Naive thymus-derived CD4-positive, alpha-beta T cell (primary cell): ENCODE data around the gene ATP6V0E2. TPM values are rescaled to one million over a fixed set of nuclear protein-coding genes. Genes with fewer than 3 reads are reported as not detected.

Experiments used
- ATAC-seq: fragments of 150-1000 bp; cut with Tn5 transposase; 2 replicates; pipeline ENCODE4 v1.10.0; 2021; ENCODE audit warnings: mild to moderate bottlenecking, moderate library complexity
- CTCF ChIA-PET: fragments of 350-600 bp; sonication (Branson Sonifier 250); formaldehyde crosslinking; loops from one replicate; lab custom pipeline; 2021; ENCODE audit warnings: antibody characterized with exemption; lab: Charles Lee
- POLR2A ChIA-PET: fragments of 350-600 bp; sonication (Branson Sonifier 250); formaldehyde crosslinking; loops from one replicate; lab custom pipeline; 2021; ENCODE audit warnings: antibody characterized with exemption, inconsistent platforms; lab: Charles Lee
- DNase-seq, 9 donors: peaks; one replicate each; pipeline versions ENCODE4 v3.0.0 to v3.0.0-alpha.2; 2020 to 2022; ENCODE audit warnings: mixed read lengths in 1 of 9
- H3K27ac ChIP-seq: one replicate; pipeline ENCODE4 v1.7.0; 2013; ENCODE audit warnings: mild to moderate bottlenecking, low read depth, low read length, moderate library complexity
- H3K27me3 ChIP-seq, 2 donors: one replicate each; pipeline ENCODE4 v1.7.0; 2013; ENCODE audit warnings: low read length in 2 of 2, mild to moderate bottlenecking in 2 of 2, moderate library complexity in 2 of 2; ENCODE audit not compliant: control insufficient read depth in 2 of 2, insufficient read depth in 2 of 2
- H3K36me3 ChIP-seq, 3 experiments: 1 replicate in 2 of 3; 2 replicates in 1 of 3; pipeline ENCODE4 v1.7.0; 2013; ENCODE audit warnings: low read length in 3 of 3, mild to moderate bottlenecking in 3 of 3, moderate library complexity in 1 of 3; ENCODE audit not compliant: insufficient read depth in 3 of 3, control insufficient read depth in 2 of 3
- H3K4me1 ChIP-seq, 2 donors: one replicate each; pipeline ENCODE4 v1.7.0; 2013; ENCODE audit warnings: low read length in 2 of 2, mild to moderate bottlenecking in 2 of 2, moderate library complexity in 1 of 2; ENCODE audit not compliant: control insufficient read depth in 2 of 2, insufficient read depth in 2 of 2
- H3K4me3 ChIP-seq: 2 replicates; pipeline ENCODE4 v1.7.0; 2013; ENCODE audit warnings: mild to moderate bottlenecking, low read length
- H3K9me3 ChIP-seq, 3 experiments: 1 replicate in 2 of 3; 2 replicates in 1 of 3; pipeline ENCODE4 v1.7.0; 2013; ENCODE audit warnings: low read length in 3 of 3; ENCODE audit not compliant: control insufficient read depth in 2 of 3
- H3K27ac Mint-ChIP-seq, 9 donors: one replicate each; pipeline ENCODE4 v1.8.0; 2020 to 2022; ENCODE audit warnings: mixed read lengths in 9 of 9, mild to moderate bottlenecking in 8 of 9, moderate library complexity in 5 of 9, inconsistent platforms in 2 of 9
- H3K27me3 Mint-ChIP-seq, 5 donors: one replicate each; pipeline ENCODE4 v1.8.0; 2021 to 2022; ENCODE audit warnings: mixed read lengths in 5 of 5, mild to moderate bottlenecking in 1 of 5
- H3K36me3 Mint-ChIP-seq, 5 donors: one replicate each; pipeline ENCODE4 v1.8.0; 2020 to 2022; ENCODE audit warnings: mixed read lengths in 5 of 5, mild to moderate bottlenecking in 3 of 5, inconsistent platforms in 1 of 5
- H3K4me1 Mint-ChIP-seq, 7 donors: one replicate each; pipeline ENCODE4 v1.8.0; 2020 to 2022; ENCODE audit warnings: mixed read lengths in 7 of 7, mild to moderate bottlenecking in 3 of 7, inconsistent platforms in 1 of 7
- H3K4me3 Mint-ChIP-seq, 10 donors: one replicate each; pipeline ENCODE4 v1.8.0; 2020 to 2022; ENCODE audit warnings: mild to moderate bottlenecking in 10 of 10, mixed read lengths in 10 of 10, moderate library complexity in 6 of 10, inconsistent platforms in 2 of 10
- H3K9me3 Mint-ChIP-seq, 11 donors: one replicate each; pipeline ENCODE4 v1.8.0; 2020 to 2022; ENCODE audit warnings: mixed read lengths in 11 of 11, mild to moderate bottlenecking in 4 of 11, inconsistent platforms in 1 of 11, moderate library complexity in 1 of 11
- intact Hi-C, 2 donors: fragments of 100-400 bp; cut with micrococcal nuclease; formaldehyde crosslinking; loops; one replicate each; pipeline ENCODE4 v1.15.1; 2023
- polyA plus RNA-seq, 2 donors: library from polyadenylated mRNA; unstranded; fragments of 300-500 nt; fragmentation: Illumina TruSeq; gene quantifications; one replicate each; pipeline ENCODE4 v1.2.3, GENCODE V29; 2021
- total RNA-seq, 6 experiments: library from RNA in 5 of 6; stranded (reverse) in 5 of 6; gene quantifications; 1 replicate in 5 of 6; 2 replicates in 1 of 6; pipeline ENCODE4 v1.2.3 and lab custom pipeline; 2021 to 2026

ATP6V0E2 gene
- total and polyA plus RNA-seq, 7 experiments from 2014 or later = 32.7 to 240 (median 67.5) TPM

GRCh38 chr7:149875396-149875795 lies 1.6 kb downstream of the ATP6V0E2 start:
- no peaks in the 10 kb centered on the region for H3K27me3 ChIP-seq
- H3K36me3 Mint-ChIP-seq = peaks cover 0 to 12% (median 9%) of the 10 kb centered on the region in 5 donors
- POLR2A ChIA-PET = interaction anchor here (1.1 to 2.8 kb wide), 3 partner anchors 10 to 26 kb away, joined by 3 to 12 read pairs (median 3); no protein-coding TSS in a partner anchor
- no peaks in the 10 kb centered on the region for H3K9me3 ChIP-seq
- H3K4me3 Mint-ChIP-seq = peak overlapping the region; percentile 79 to 95 (median 90)
- H3K4me1 ChIP-seq = peaks cover 35 to 36% of the 10 kb centered on the region in 2 donors
- CTCF ChIA-PET = no interaction called here
- no peak for ATAC-seq
- DNase-seq = no peak
- intact Hi-C loops = no loop called here
- no peaks in the 10 kb centered on the region for H3K27me3 Mint-ChIP-seq
- H3K9me3 Mint-ChIP-seq = peaks cover 0 to 2% (median 0%) of the 10 kb centered on the region in 11 donors
- peak overlapping the region; percentile 9 for H3K27ac ChIP-seq
- peaks cover 0 to 34% (median 7%) of the 10 kb centered on the region in 3 experiments for H3K36me3 ChIP-seq
- peak overlapping the region; percentile 76 for H3K4me3 ChIP-seq
- peak overlapping the region in 7 of 9 donors; percentile 28 to 92 (median 56) for H3K27ac Mint-ChIP-seq
- H3K4me1 Mint-ChIP-seq = peaks cover 29 to 73% (median 61%) of the 10 kb centered on the region in 7 donors

- H3K4me1 ChIP-seq = peaks cover 10 to 11% of the 10 kb centered on the region in 2 donors
- H3K4me3 Mint-ChIP-seq = no peak overlapping the region
- H3K9me3 ChIP-seq = no peaks in the 10 kb centered on the region
- peaks cover 0 to 2% (median 0%) of the 10 kb centered on the region in 11 donors for H3K9me3 Mint-ChIP-seq
- intact Hi-C loops = no loop called here
- CTCF ChIA-PET = no interaction called here
- no peaks in the 10 kb centered on the region for H3K27me3 ChIP-seq
- H3K27ac ChIP-seq = no peak overlapping the region
- H3K36me3 ChIP-seq = peaks cover 0 to 44% (median 7%) of the 10 kb centered on the region in 3 experiments
- ATAC-seq (no peak), DNase-seq (no peak)
- H3K4me3 ChIP-seq = no peak overlapping the region
- POLR2A ChIA-PET = interaction anchor here (1.0 to 1.6 kb wide), 2 partner anchors 9 to 10 kb away, joined by 3 to 6 read pairs; no protein-coding TSS in a partner anchor
- peak overlapping the region in 6 of 9 donors; percentile 32 to 68 (median 48) for H3K27ac Mint-ChIP-seq
- no peaks in the 10 kb centered on the region for H3K27me3 Mint-ChIP-seq
- H3K4me1 Mint-ChIP-seq = peaks cover 20 to 62% (median 44%) of the 10 kb centered on the region in 7 donors
- peaks cover 0 to 12% (median 6%) of the 10 kb centered on the region in 5 donors for H3K36me3 Mint-ChIP-seq
These were observed 4.2 kb downstream of the ATP6V0E2 start for GRCh38 chr7:149877890-149878522.

- no peak for DNase-seq
- POLR2A ChIA-PET = interaction anchor here (1.6 kb wide), 1 partner anchor 10 kb away, joined by 6 read pairs; no protein-coding TSS in a partner anchor
- H3K27me3 ChIP-seq = no peaks in the 10 kb centered on the region
- H3K4me1 ChIP-seq = peaks cover 9 to 14% of the 10 kb centered on the region in 2 donors
- H3K27ac ChIP-seq = no peak overlapping the region
- Mint-ChIP-seq H3K27ac (peak overlapping the region in 1 of 9 donors; percentile 43), H3K27me3 (no peaks in the 10 kb centered on the region), H3K4me1 (peaks cover 24 to 65% (median 48%) of the 10 kb centered on the region in 7 donors), H3K4me3 (no peak overlapping the region), H3K36me3 (peaks cover 0 to 12% (median 6%) of the 10 kb centered on the region in 5 donors), H3K9me3 (peaks cover 0 to 2% (median 0%) of the 10 kb centered on the region in 11 donors)
- intact Hi-C loops = no loop called here
- CTCF ChIA-PET = no interaction called here
- no peaks in the 10 kb centered on the region for H3K9me3 ChIP-seq
- H3K36me3 ChIP-seq = peaks cover 0 to 44% (median 7%) of the 10 kb centered on the region in 3 experiments
- no peak overlapping the region for H3K4me3 ChIP-seq
- ATAC-seq = no peak
These were observed 4.8 kb downstream of the ATP6V0E2 start for GRCh38 chr7:149878523-149878921.

- Mint-ChIP-seq H3K27ac (peak overlapping the region in 2 of 9 donors; percentile 30 to 38), H3K27me3 (no peaks in the 10 kb centered on the region), H3K4me3 (no peak overlapping the region), H3K36me3 (peaks cover 0 to 12% (median 6%) of the 10 kb centered on the region in 5 donors), H3K4me1 (peaks cover 25 to 65% (median 53%) of the 10 kb centered on the region in 7 donors), H3K9me3 (peaks cover 0 to 2% (median 0%) of the 10 kb centered on the region in 11 donors)
- peaks cover 9 to 17% of the 10 kb centered on the region in 2 donors for H3K4me1 ChIP-seq
- peaks cover 0 to 44% (median 7%) of the 10 kb centered on the region in 3 experiments for H3K36me3 ChIP-seq
- ATAC-seq (no peak), DNase-seq (no peak)
- intact Hi-C loops = no loop called here
- H3K4me3 ChIP-seq = no peak overlapping the region
- no peak overlapping the region for H3K27ac ChIP-seq
- ChIA-PET CTCF (no interaction called here), POLR2A (interaction anchor here (0.6 to 1.6 kb wide), 2 partner anchors 10 to 694 kb away, joined by 3 to 6 read pairs; no protein-coding TSS in a partner anchor)
- H3K27me3 ChIP-seq = no peaks in the 10 kb centered on the region
- no peaks in the 10 kb centered on the region for H3K9me3 ChIP-seq
These were observed 5.5 kb downstream of the ATP6V0E2 start for GRCh38 chr7:149879271-149879743.

- peaks cover 0 to 12% (median 6%) of the 10 kb centered on the region in 5 donors for H3K36me3 Mint-ChIP-seq
- Histone ChIP-seq H3K9me3 (no peaks in the 10 kb centered on the region), H3K27me3 (no peaks in the 10 kb centered on the region), H3K4me3 (no peak overlapping the region), H3K36me3 (peaks cover 0 to 44% (median 7%) of the 10 kb centered on the region in 3 experiments), H3K4me1 (peaks cover 5 to 10% of the 10 kb centered on the region in 2 donors), H3K27ac (no peak overlapping the region)
- no peak overlapping the region for H3K4me3 Mint-ChIP-seq
- peaks cover 19 to 58% (median 46%) of the 10 kb centered on the region in 7 donors for H3K4me1 Mint-ChIP-seq
- DNase-seq (no peak), ATAC-seq (no peak)
- ChIA-PET CTCF (interaction anchor here (4.1 kb wide), 1 partner anchor 10 kb away, joined by 32 read pairs; no protein-coding TSS in a partner anchor), POLR2A (interaction anchor here (0.6 to 1.6 kb wide), 2 partner anchors 11 to 694 kb away, joined by 3 to 6 read pairs; no protein-coding TSS in a partner anchor)
- peak overlapping the region in 2 of 9 donors; percentile 30 to 48 for H3K27ac Mint-ChIP-seq
- intact Hi-C loops = loop anchor here (5.0 kb wide), 1 partner anchor 397 kb away; no protein-coding TSS in a partner anchor
- H3K27me3 Mint-ChIP-seq = no peaks in the 10 kb centered on the region
- H3K9me3 Mint-ChIP-seq = peaks cover 0 to 2% (median 0%) of the 10 kb centered on the region in 11 donors
These were observed 6.2 kb downstream of the ATP6V0E2 start for GRCh38 chr7:149879766-149880637.
